ENCODE measurements around the gene UNKL.

DNA sequence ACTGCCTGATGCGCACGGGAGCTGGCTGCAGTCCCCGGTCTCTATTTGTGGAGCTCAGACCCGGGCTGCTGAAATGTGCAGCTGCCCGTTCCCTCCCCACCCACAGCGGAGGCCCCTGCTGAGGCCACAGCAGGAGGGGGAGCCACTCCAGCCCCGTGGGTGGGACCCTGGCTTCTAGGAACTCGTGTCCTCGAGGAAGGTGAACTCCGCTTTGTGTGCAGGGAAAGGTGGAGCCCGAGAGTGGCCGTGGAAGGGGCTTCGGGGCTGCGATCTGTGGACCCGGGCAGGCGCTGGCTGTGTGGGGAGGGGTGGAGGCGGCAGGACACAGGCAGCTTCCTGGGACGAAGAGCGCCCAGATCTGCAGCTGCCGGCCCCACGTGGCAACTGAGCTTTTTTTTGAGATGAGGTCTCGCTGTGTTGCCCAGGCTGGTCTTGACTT lies 26.9 kb upstream of the UNKL start:
- no peak for TF ChIP-seq POLR2A (IDR thresholded peaks at IDR 0.05; ENCODE audit: low read length)
- no peak for TF ChIP-seq GATA1 (IDR thresholded peaks at IDR 0.05; ENCODE audit: low read depth, low read length)
